Fibroblast of villous mesenchyme (primary cell): ENCODE data around the gene PDE6A. TPM values are rescaled to one million over a fixed set of nuclear protein-coding genes. Genes with fewer than 3 reads are reported as not detected.

ENCODE experiments used
- DNase-seq: peaks from one replicate; pipeline ENCODE4 v3.0.0-alpha.2; 2010; ENCODE audit warnings: low read depth
- H3K4me3 ChIP-seq: 2 replicates; pipeline ENCODE4 v1.5.1; 2011; ENCODE audit warnings: low read depth, mild to moderate bottlenecking, low read length
- CTCF ChIP-seq: IDR thresholded peaks from 2 replicates; pipeline ENCODE4 v1.5.1; 2012; ENCODE audit warnings: low read depth, mild to moderate bottlenecking, low read length; ENCODE audit not compliant: insufficient read depth
- small RNA-seq: library from RNA; depleted of rRNA; stranded (forward); fragments of <200 nt; gene quantifications from one replicate; pipeline ENCODE3, GENCODE V24; 2012
- total RNA-seq: library from RNA; depleted of rRNA; stranded (reverse); fragments of >200 nt; gene quantifications from 2 replicates; pipeline ENCODE4 v1.2.3, GENCODE V29; 2012

PDE6A gene
- total RNA-seq, 1 donor, result under 0.01 TPM

GRCh38 chr5:149810856-149811255 is 133.7 kb downstream of the PDE6A start:
- peak; percentile 72 for DNase-seq
- H3K4me3 ChIP-seq, result no peak overlapping the region
- no peak for TF ChIP-seq CTCF

- H3K4me3 ChIP-seq, result no peak overlapping the region
- TF ChIP-seq CTCF, result no peak
- DNase-seq, result no peak
Observed at GRCh38 chr5:149809931-149810691, 134.5 kb downstream of the PDE6A start.

DNA sequence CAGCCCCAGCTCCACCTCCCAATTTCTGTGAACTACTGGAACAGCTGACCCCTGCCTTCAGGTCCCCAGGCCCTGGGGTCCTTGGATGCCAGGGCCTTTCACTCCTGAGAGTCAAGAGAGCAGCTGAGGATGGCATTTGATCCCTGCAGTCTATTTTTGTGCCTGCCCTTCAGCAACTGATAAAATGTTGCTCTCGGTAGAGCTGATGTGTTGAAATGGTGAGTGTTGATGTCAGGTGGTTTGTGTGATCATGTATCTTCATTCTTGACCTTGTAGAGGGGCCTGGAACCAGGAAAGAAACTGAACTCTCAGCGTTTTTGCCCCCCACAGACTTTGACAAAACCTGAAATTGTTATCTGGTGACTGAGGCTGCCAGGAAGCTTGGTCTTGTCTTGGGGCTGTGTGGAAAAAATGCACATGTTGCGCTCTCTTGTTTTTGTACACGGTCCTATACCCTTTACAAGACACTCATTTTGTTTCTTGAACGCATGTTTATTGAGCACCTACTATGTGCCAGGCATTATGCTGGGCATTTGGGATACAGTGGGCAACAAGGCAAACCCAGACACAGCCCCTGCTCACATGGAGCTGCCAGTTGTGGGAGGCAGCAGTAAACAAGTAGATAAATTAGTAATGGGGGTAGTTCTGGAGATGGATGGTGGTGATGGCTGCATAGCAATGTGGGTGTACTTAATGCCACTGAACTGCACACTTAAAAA is 136.2 kb downstream of the PDE6A start:
- no peak for DNase-seq

More for the DNA sequence above, 136.2 kb downstream of the PDE6A start:
- H3K4me3 ChIP-seq, result no peak overlapping the region
- TF ChIP-seq CTCF, result no peak

Small RNAs within 50 kb of the gene (small RNA-seq; reads per million reads assigned to genes)
- gene RF00019, result not detected

Other genes starting within 250 kb of the PDE6A start
- gene PPARGC1B, start 214.5 kb downstream of the PDE6A start, total RNA-seq, result 0.86 and 0.97 TPM in 2 replicates
- 16.4 and 21.6 TPM in 2 replicates for gene SLC26A2, start 16.0 kb upstream of the PDE6A start, total RNA-seq
- 4.7 and 6.1 TPM in 2 replicates for gene TIGD6, start 55.9 kb upstream of the PDE6A start, total RNA-seq
- gene HMGXB3, start 55.9 kb upstream of the PDE6A start, total RNA-seq, result 45.3 and 49.6 TPM in 2 replicates
- under 0.01 TPM in 2 replicates for gene CSF1R, start 141.8 kb upstream of the PDE6A start, total RNA-seq
- gene PDGFRB, start 211.1 kb upstream of the PDE6A start, total RNA-seq, result 341 TPM in 2 replicates
- gene CDX1, start 222.0 kb upstream of the PDE6A start, total RNA-seq, result under 0.01 and 0.64 TPM in 2 replicates
- gene SLC6A7, start 245.3 kb upstream of the PDE6A start, total RNA-seq, result under 0.01 TPM in 2 replicates